ENCODE measurements around the gene RCSD1. TPM values are rescaled to one million over a fixed set of nuclear protein-coding genes. Genes with fewer than 3 reads are reported as not detected.

RCSD1 gene
- polyA plus RNA-seq, 3 donors = 116 to 218 (median 216) TPM

- Histone ChIP-seq H3K79me2 (ENCODE audit: insufficient read depth, low read length) (peaks cover 100% of the 10 kb centered on the region), H3K4me3 (replicated peaks in 1 of 3; ENCODE audit: low read depth in 2 of 3, low read length in 3 of 3) (peak overlapping the region; percentile 84 to 100 (median 90)), H3K9ac (ENCODE audit: insufficient read depth, low read length, poor library complexity, severe bottlenecking) (peak overlapping the region; percentile 86), H3K4me2 (replicated peaks; ENCODE audit: extremely low read depth, low read length, poor library complexity, severe bottlenecking) (peak overlapping the region; percentile 99), H3K36me3 (replicated peaks in 1 of 2; ENCODE audit: control insufficient read depth in 1 of 2, insufficient read depth in 2 of 2, low read length in 2 of 2) (peaks cover 31 to 45% of the 10 kb centered on the region in 2 donors), H2AFZ (ENCODE audit: insufficient read depth, low read depth, low read length, poor library complexity, severe bottlenecking) (no peak overlapping the region), H3K9me3 (replicated peaks in 1 of 2; ENCODE audit: control insufficient read depth in 1 of 2, insufficient read depth in 1 of 2, low read length in 2 of 2) (no peaks in the 10 kb centered on the region), H3K27ac (ENCODE audit: low read depth in 1 of 2, low read length in 2 of 2) (peak overlapping the region; percentile 19 to 94), H4K20me1 (ENCODE audit: insufficient read depth, low read length) (peaks cover 72% of the 10 kb centered on the region), H3K27me3 (ENCODE audit: control insufficient read depth in 2 of 2, insufficient read depth in 2 of 2, low read length in 2 of 2) (no peaks in the 10 kb centered on the region), H3K4me1 (ENCODE audit: control insufficient read depth in 1 of 2, insufficient read depth in 2 of 2, low read length in 2 of 2) (peaks cover 81 to 91% of the 10 kb centered on the region in 2 donors)
- Mint-ChIP-seq H3K9me3 (peaks cover 0 to 6% (median 0%) of the 10 kb centered on the region in 7 donors), H3K27ac (peak overlapping the region; percentile 80 to 98 (median 93)), H3K4me1 (peaks cover 89% of the 10 kb centered on the region), H3K36me3 (peaks cover 35 to 52% of the 10 kb centered on the region in 2 donors), H3K27me3 (ENCODE audit: low read depth in 3 of 3) (no peaks in the 10 kb centered on the region), H3K4me3 (peak overlapping the region; percentile 61 to 97)
- WGBS (ENCODE audit: insufficient coverage) = 70% methylated on average over 3 of the region's 3 CpGs
- intact Hi-C loops (cut with micrococcal nuclease) = loop anchor here in 1 of 2 donors (2.0 to 10.0 kb wide), 2 partner anchors 15 to 69 kb away; no protein-coding TSS in a partner anchor
- TF ChIP-seq, protein P1, sequence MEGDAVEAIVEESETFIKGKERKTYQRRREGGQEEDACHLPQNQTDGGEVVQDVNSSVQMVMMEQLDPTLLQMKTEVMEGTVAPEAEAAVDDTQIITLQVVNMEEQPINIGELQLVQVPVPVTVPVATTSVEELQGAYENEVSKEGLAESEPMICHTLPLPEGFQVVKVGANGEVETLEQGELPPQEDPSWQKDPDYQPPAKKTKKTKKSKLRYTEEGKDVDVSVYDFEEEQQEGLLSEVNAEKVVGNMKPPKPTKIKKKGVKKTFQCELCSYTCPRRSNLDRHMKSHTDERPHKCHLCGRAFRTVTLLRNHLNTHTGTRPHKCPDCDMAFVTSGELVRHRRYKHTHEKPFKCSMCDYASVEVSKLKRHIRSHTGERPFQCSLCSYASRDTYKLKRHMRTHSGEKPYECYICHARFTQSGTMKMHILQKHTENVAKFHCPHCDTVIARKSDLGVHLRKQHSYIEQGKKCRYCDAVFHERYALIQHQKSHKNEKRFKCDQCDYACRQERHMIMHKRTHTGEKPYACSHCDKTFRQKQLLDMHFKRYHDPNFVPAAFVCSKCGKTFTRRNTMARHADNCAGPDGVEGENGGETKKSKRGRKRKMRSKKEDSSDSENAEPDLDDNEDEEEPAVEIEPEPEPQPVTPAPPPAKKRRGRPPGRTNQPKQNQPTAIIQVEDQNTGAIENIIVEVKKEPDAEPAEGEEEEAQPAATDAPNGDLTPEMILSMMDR (IDR thresholded peaks at IDR 0.05) = no peak
- DNase-seq = no peak
These were observed 3.4 kb downstream of the RCSD1 start for GRCh38 chr1:167633258-167633944.

DNA sequence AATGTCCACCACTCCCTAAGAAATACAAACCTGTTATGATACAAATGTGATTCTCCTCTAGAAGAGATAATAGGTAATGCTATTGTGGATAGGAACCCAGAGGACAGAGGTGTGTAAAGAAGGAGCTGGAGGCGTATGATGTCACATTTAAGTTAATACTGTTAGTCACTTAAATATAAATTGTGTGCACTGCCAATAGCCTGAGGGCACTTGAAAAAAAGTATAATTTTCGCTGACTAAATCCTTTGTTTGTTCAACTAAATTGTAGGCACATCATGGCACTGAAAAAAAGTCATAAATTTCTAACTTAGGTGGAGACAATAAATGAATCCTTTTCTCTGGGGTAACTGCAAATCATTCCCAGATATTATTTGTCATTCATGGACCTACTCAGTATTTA lies 4.4 kb downstream of the RCSD1 start:
- peak overlapping the region in 1 of 2 donors; percentile 94 for H3K27ac ChIP-seq (ENCODE audit: low read depth in 1 of 2, low read length in 2 of 2)
- no peaks in the 10 kb centered on the region for H3K27me3 ChIP-seq (ENCODE audit: control insufficient read depth in 2 of 2, insufficient read depth in 2 of 2, low read length in 2 of 2)
- H2AFZ ChIP-seq (ENCODE audit: insufficient read depth, low read depth, low read length, poor library complexity, severe bottlenecking) = no peak overlapping the region
- H3K27ac Mint-ChIP-seq = peak overlapping the region; percentile 85 to 98 (median 92)
- no peaks in the 10 kb centered on the region for H3K9me3 ChIP-seq (replicated peaks in 1 of 2; ENCODE audit: control insufficient read depth in 1 of 2, insufficient read depth in 1 of 2, low read length in 2 of 2)
- no CpG with 5 or more reads among the region's 2 CpGs for WGBS (ENCODE audit: insufficient coverage)
- H3K4me3 ChIP-seq (replicated peaks in 1 of 3; ENCODE audit: low read depth in 2 of 3, low read length in 3 of 3) = peak overlapping the region in 2 of 3 experiments; percentile 24 to 100
- peaks cover 43 to 62% of the 10 kb centered on the region in 2 donors for H3K36me3 Mint-ChIP-seq
- peaks cover 88% of the 10 kb centered on the region for H3K4me1 Mint-ChIP-seq
- intact Hi-C loops (cut with micrococcal nuclease) = loop anchor here (1.0 to 10.0 kb wide), 2 partner anchors 9 to 70 kb away; no protein-coding TSS in a partner anchor
- peaks cover 82% of the 10 kb centered on the region for H4K20me1 ChIP-seq (ENCODE audit: insufficient read depth, low read length)
- DNase-seq = no peak
- peaks cover 40 to 56% of the 10 kb centered on the region in 2 donors for H3K36me3 ChIP-seq (replicated peaks in 1 of 2; ENCODE audit: control insufficient read depth in 1 of 2, insufficient read depth in 2 of 2, low read length in 2 of 2)
- peak overlapping the region; percentile 61 to 97 for H3K4me3 Mint-ChIP-seq
- peaks cover 0 to 6% (median 0%) of the 10 kb centered on the region in 7 donors for H3K9me3 Mint-ChIP-seq
- peaks cover 100% of the 10 kb centered on the region for H3K79me2 ChIP-seq (ENCODE audit: insufficient read depth, low read length)
- H3K27me3 Mint-ChIP-seq (ENCODE audit: low read depth in 3 of 3) = no peaks in the 10 kb centered on the region
- TF ChIP-seq, protein P1 (IDR thresholded peaks at IDR 0.05) = no peak
- H3K4me1 ChIP-seq (ENCODE audit: control insufficient read depth in 1 of 2, insufficient read depth in 2 of 2, low read length in 2 of 2) = peaks cover 74 to 87% of the 10 kb centered on the region in 2 donors
- H3K4me2 ChIP-seq (replicated peaks; ENCODE audit: extremely low read depth, low read length, poor library complexity, severe bottlenecking) = peak overlapping the region; percentile 99
- H3K9ac ChIP-seq (ENCODE audit: insufficient read depth, low read length, poor library complexity, severe bottlenecking) = no peak overlapping the region

Measured in CD14-positive monocyte (primary cell).